Left ventricle myocardium inferior (tissue), 1 donor: Measurements from ENCODE around the gene STK4. TPM values are rescaled to one million over a fixed set of nuclear protein-coding genes. Genes with fewer than 3 reads are reported as not detected.

Experiments
- DNase-seq: peaks from one replicate; pipeline ENCODE4 v3.0.0-alpha.2; 2020
- H3K27ac ChIP-seq: fragments of 200-600 bp; replicated peaks from 2 replicates; pipeline ENCODE4 v1.8.0; 2021
- H3K27me3 ChIP-seq: fragments of 200-600 bp; 2 replicates; pipeline ENCODE4 v1.8.0; 2021; ENCODE audit warnings: low read depth
- H3K36me3 ChIP-seq: fragments of 200-600 bp; 2 replicates; pipeline ENCODE4 v1.8.0; 2021
- H3K4me1 ChIP-seq: fragments of 200-600 bp; 2 replicates; pipeline ENCODE4 v1.8.0; 2021
- H3K4me3 ChIP-seq: fragments of 200-600 bp; 2 replicates; pipeline ENCODE4 v1.8.0; 2021; ENCODE audit warnings: mild to moderate bottlenecking, moderate library complexity
- H3K9me3 ChIP-seq: fragments of 200-600 bp; replicated peaks from 2 replicates; pipeline ENCODE4 v1.8.0; 2021
- CTCF ChIP-seq: fragments of 200-600 bp; IDR thresholded peaks from 2 replicates; pipeline ENCODE4 v1.8.0; 2021; ENCODE audit warnings: antibody characterized with exemption, mild to moderate bottlenecking, borderline replicate concordance
- intact Hi-C: fragments of 100-400 bp; cut with micrococcal nuclease; formaldehyde crosslinking; loops from one replicate; pipeline ENCODE4 v1.11.0; 2022
- total RNA-seq: library from RNA; stranded (reverse); fragmentation: NEBNext Ultra II Directional; extraction: Animal tissue kit (Norgen Biotek cat#: 25700); gene quantifications from one replicate; pipeline ENCODE4 v1.2.1, GENCODE V29; 2021
- donor health status: DM: no; HTN: yes; CAD: no; lungs with severe emphysema.

STK4 gene
- total RNA-seq, 1 donor from 2014 or later = 9.8 TPM

- DNase-seq = no peak
- intact Hi-C loops = no loop called here
- Histone ChIP-seq H3K9me3 (no peaks in the 10 kb centered on the region), H3K4me1 (no peaks in the 10 kb centered on the region), H3K27ac (no peak within 1 kb of the TSS), H3K36me3 (no peaks in the 10 kb centered on the region), H3K27me3 (peaks cover 80% of the 10 kb centered on the region), H3K4me3 (no peak within 1 kb of the TSS)
- TF ChIP-seq CTCF = no peak
Measured at GRCh38 chr20:45124365-45124764, 158.1 kb downstream of the STK4 start, which contains the start of gene WFDC12. Gene WFDC12 (minus strand): TSS chr20:45124465. CDS start chr20:45124447, 18 bp downstream.

- no peaks in the 10 kb centered on the region for H3K9me3 ChIP-seq
- H3K27me3 ChIP-seq = peaks cover 80% of the 10 kb centered on the region
- H3K4me3 ChIP-seq = no peak overlapping the region
- intact Hi-C loops = no loop called here
- H3K4me1 ChIP-seq = no peaks in the 10 kb centered on the region
- no peak for DNase-seq
- TF ChIP-seq CTCF = no peak
- H3K27ac ChIP-seq = no peak overlapping the region
- no peaks in the 10 kb centered on the region for H3K36me3 ChIP-seq
Measured at GRCh38 chr20:45128099-45128498, 161.8 kb downstream of the STK4 start.

Other genes starting within 250 kb of the STK4 start
- 0.33 TPM for gene KCNK15, start 220.6 kb upstream of the STK4 start, total RNA-seq
- 0.11 TPM for gene RIMS4, start 156.0 kb upstream of the STK4 start, total RNA-seq
- 106 TPM for gene YWHAB, start 80.8 kb upstream of the STK4 start, total RNA-seq
- 2.4 TPM for gene PABPC1L, start 56.5 kb upstream of the STK4 start, total RNA-seq
- 11.4 TPM for gene TOMM34, start 6.1 kb upstream of the STK4 start, total RNA-seq
- gene KCNS1, start 134.6 kb downstream of the STK4 start, total RNA-seq = 0.14 TPM
- not detected for gene WFDC5, start 148.7 kb downstream of the STK4 start, total RNA-seq
- gene WFDC12, start 158.0 kb downstream of the STK4 start, total RNA-seq = not detected
- not detected for gene PI3, start 208.4 kb downstream of the STK4 start, total RNA-seq
- not detected for gene SEMG1, start 240.5 kb downstream of the STK4 start, total RNA-seq